PC-9 (cell line): ENCODE measurements around the gene PGRMC2. TPM values are rescaled to one million over a fixed set of nuclear protein-coding genes. Genes with fewer than 3 reads are reported as not detected.
"Not testable (repeated sequence)": the region's sequence is repeated elsewhere in the genome, so short reads cannot be mapped to it uniquely, and the experiment has no call there.

Experiments used
- BruUV-seq: library from RNA; stranded (reverse); fragments of 400-500 nt; replicated peaks from 2 replicates; lab custom pipeline; 2021; lab: Mats Ljungman, UMichigan
- CTCF ChIA-PET: fragments of 300-600 bp; sonication (Branson Sonifier 250); formaldehyde crosslinking; loops from one replicate; lab custom pipeline; 2022; ENCODE audit warnings: antibody characterized with exemption; lab: Charles Lee
- POLR2A ChIA-PET: fragments of 300-600 bp; sonication (Branson Sonifier 250); formaldehyde crosslinking; loops from one replicate; lab custom pipeline; 2022; ENCODE audit warnings: antibody characterized with exemption; ENCODE audit not compliant: unreplicated experiment; lab: Charles Lee
- DNase-seq, 2 experiments: peaks; one replicate each; pipeline versions ENCODE4 v3.0.0 to v3.0.0-alpha.2; 2015 to 2022; ENCODE audit warnings: mixed read lengths in 1 of 2
- H2AFZ ChIP-seq: fragments of 200-600 bp; sonication (generic); 2 replicates; pipeline ENCODE4 v1.8.1; 2017; ENCODE audit warnings: antibody characterized with exemption
- H3F3A ChIP-seq: fragments of 200-600 bp; sonication (generic); 2 replicates; pipeline ENCODE4 v1.8.1; 2017; ENCODE audit warnings: antibody characterized with exemption, mild to moderate bottlenecking, low read depth; ENCODE audit not compliant: insufficient read depth
- H3K27ac ChIP-seq: fragments of 200-600 bp; sonication (generic); 2 replicates; pipeline ENCODE4 v1.6.1; 2016; ENCODE audit warnings: mixed run types
- H3K27me3 ChIP-seq: fragments of 200-600 bp; sonication (generic); 2 replicates; pipeline ENCODE4 v1.6.1; 2016; ENCODE audit warnings: low read depth, mixed run types; ENCODE audit not compliant: insufficient read depth
- H3K36me3 ChIP-seq: fragments of 200-600 bp; sonication (generic); 2 replicates; pipeline ENCODE4 v1.6.1; 2016; ENCODE audit warnings: low read depth, mixed run types
- H3K4me1 ChIP-seq: fragments of 200-600 bp; sonication (generic); replicated peaks from 2 replicates; pipeline ENCODE4 v1.6.1; 2016; ENCODE audit warnings: mixed run types; ENCODE audit not compliant: insufficient read depth
- H3K4me2 ChIP-seq: fragments of 200-600 bp; sonication (generic); 2 replicates; pipeline ENCODE4 v1.6.1; 2017; ENCODE audit warnings: mixed run types
- H3K4me3 ChIP-seq: fragments of 200-600 bp; sonication (generic); 2 replicates; pipeline ENCODE4 v1.6.1; 2016; ENCODE audit warnings: mixed run types
- H3K79me2 ChIP-seq: fragments of 200-600 bp; sonication (generic); 2 replicates; pipeline ENCODE4 v1.6.1; 2017; ENCODE audit warnings: low read depth, mixed run types
- H3K9me2 ChIP-seq: fragments of 200-600 bp; sonication (generic); 2 replicates; pipeline ENCODE4 v1.8.1; 2017; ENCODE audit warnings: mild to moderate bottlenecking; ENCODE audit not compliant: insufficient read depth
- H3K9me3 ChIP-seq: fragments of 200-600 bp; sonication (generic); 2 replicates; pipeline ENCODE4 v1.8.1; 2016; ENCODE audit warnings: low read depth; ENCODE audit not compliant: insufficient read depth
- H4K20me1 ChIP-seq: fragments of 200-600 bp; sonication (generic); 2 replicates; pipeline ENCODE4 v1.8.1; 2017; ENCODE audit not compliant: insufficient read depth
- EZH2 ChIP-seq: fragments of 200-600 bp; sonication (generic); IDR thresholded peaks from 2 replicates; pipeline ENCODE4 v1.8.0; 2017; ENCODE audit warnings: antibody characterized with exemption, low read depth
- intact Hi-C: fragments of 100-400 bp; cut with micrococcal nuclease; formaldehyde crosslinking; loops from one replicate; pipeline ENCODE4 v1.10.0; 2022; ENCODE audit not compliant: unreplicated experiment
- total RNA-seq: library from RNA; stranded (reverse); gene quantifications from 2 replicates; pipeline ENCODE4 v1.2.3, GENCODE V29; 2021
- TF ChIP-seq, protein P1 (sequence below): fragments of 200-600 bp; sonication (generic); conservative IDR thresholded peaks from 2 replicates; pipeline ENCODE4 v1.6.1; 2017; ENCODE audit warnings: mixed run types, antibody characterized with exemption, mild to moderate bottlenecking, moderate library complexity

PGRMC2 gene
- total RNA-seq, 1 experiment from 2014 or later: 105 TPM

- no peaks in the 10 kb centered on the region for H3K9me2 ChIP-seq
- DNase-seq: no peak
- no peak overlapping the region for H3K4me3 ChIP-seq
- no peak overlapping the region for H2AFZ ChIP-seq
- CTCF ChIA-PET: no interaction called here
- H3K4me2 ChIP-seq: no peak overlapping the region
- H3K36me3 ChIP-seq: no peaks in the 10 kb centered on the region
- H3K79me2 ChIP-seq: no peaks in the 10 kb centered on the region
- H4K20me1 ChIP-seq: no peaks in the 10 kb centered on the region
- POLR2A ChIA-PET: no interaction called here
- no TSS peak for BruUV-seq
- intact Hi-C loops: no loop called here
- H3K27ac ChIP-seq: no peak overlapping the region
- no peaks in the 10 kb centered on the region; the same call in none of the 2 replicates for H3K9me3 ChIP-seq
- TF ChIP-seq, protein P1, sequence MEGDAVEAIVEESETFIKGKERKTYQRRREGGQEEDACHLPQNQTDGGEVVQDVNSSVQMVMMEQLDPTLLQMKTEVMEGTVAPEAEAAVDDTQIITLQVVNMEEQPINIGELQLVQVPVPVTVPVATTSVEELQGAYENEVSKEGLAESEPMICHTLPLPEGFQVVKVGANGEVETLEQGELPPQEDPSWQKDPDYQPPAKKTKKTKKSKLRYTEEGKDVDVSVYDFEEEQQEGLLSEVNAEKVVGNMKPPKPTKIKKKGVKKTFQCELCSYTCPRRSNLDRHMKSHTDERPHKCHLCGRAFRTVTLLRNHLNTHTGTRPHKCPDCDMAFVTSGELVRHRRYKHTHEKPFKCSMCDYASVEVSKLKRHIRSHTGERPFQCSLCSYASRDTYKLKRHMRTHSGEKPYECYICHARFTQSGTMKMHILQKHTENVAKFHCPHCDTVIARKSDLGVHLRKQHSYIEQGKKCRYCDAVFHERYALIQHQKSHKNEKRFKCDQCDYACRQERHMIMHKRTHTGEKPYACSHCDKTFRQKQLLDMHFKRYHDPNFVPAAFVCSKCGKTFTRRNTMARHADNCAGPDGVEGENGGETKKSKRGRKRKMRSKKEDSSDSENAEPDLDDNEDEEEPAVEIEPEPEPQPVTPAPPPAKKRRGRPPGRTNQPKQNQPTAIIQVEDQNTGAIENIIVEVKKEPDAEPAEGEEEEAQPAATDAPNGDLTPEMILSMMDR: no peak
- no peak for TF ChIP-seq EZH2
- H3K27me3 ChIP-seq: no peaks in the 10 kb centered on the region
- H3F3A ChIP-seq: no peaks in the 10 kb centered on the region
- no peaks in the 10 kb centered on the region for H3K4me1 ChIP-seq
Measured at GRCh38 chr4:128247906-128248305, 39.7 kb downstream of the PGRMC2 start.

GRCh38 chr4:128245391-128245790 is 42.2 kb downstream of the PGRMC2 start:
- H3K4me1 ChIP-seq: peaks cover 20% of the 10 kb centered on the region
- BruUV-seq, DNase-seq, H3F3A ChIP-seq, H3K27me3 ChIP-seq, H3K9me2 ChIP-seq, H3K36me3 ChIP-seq, H3K4me3 ChIP-seq, H3K79me2 ChIP-seq, POLR2A ChIA-PET, intact Hi-C loops, H3K9me3 ChIP-seq, H3K27ac ChIP-seq, H4K20me1 ChIP-seq, H3K4me2 ChIP-seq, H2AFZ ChIP-seq: not testable (repeated sequence)
- CTCF ChIA-PET: interaction anchor here (0.7 kb wide), 1 partner anchor 328 kb away, joined by 3 read pairs; no protein-coding TSS in a partner anchor

DNA sequence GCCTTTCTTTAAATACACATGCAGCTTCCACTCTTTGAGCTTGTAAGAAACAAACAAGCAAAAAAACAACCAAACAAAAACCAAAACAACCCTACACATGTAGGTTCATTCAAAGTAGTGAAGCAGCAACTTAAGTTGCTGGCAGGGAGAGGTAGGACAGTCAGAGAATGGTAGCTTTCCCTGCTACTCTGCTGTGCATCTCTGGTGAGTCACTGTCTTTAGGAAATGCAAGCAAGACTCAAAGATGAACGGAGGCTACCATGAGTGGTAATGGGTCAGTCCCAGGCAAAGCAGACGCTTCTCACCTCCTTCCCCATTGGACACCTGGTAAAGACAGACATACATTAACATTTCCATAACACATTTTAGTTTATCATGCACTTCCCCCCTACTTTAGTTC is 43.2 kb downstream of the PGRMC2 start:
- H3K4me1 ChIP-seq: peaks cover 20% of the 10 kb centered on the region
- POLR2A ChIA-PET: no interaction called here
- no peak overlapping the region for H3K27ac ChIP-seq
- no peak overlapping the region for H3K4me2 ChIP-seq
- H3K79me2 ChIP-seq: no peaks in the 10 kb centered on the region
- TF ChIP-seq, protein P1: no peak
- no peak for TF ChIP-seq EZH2
- CTCF ChIA-PET: no interaction called here
- no TSS peak for BruUV-seq
- no peaks in the 10 kb centered on the region for H3K9me2 ChIP-seq
- no peak overlapping the region for H2AFZ ChIP-seq
- H4K20me1 ChIP-seq: no peaks in the 10 kb centered on the region
- H3K27me3 ChIP-seq: no peaks in the 10 kb centered on the region
- no peaks in the 10 kb centered on the region for H3K36me3 ChIP-seq
- H3F3A ChIP-seq: peaks cover 9% of the 10 kb centered on the region; the same call in 1 of the 2 replicates
- no peak overlapping the region for H3K4me3 ChIP-seq
- DNase-seq: no peak
- intact Hi-C loops: loop anchor here (5.0 kb wide), 1 partner anchor 43 kb away; the partner anchor contains the start of gene PGRMC2
- H3K9me3 ChIP-seq: no peaks in the 10 kb centered on the region; the same call in 1 of the 2 replicates

- Histone ChIP-seq H3K4me1 (peaks cover 20% of the 10 kb centered on the region), H3K4me3 (no peak overlapping the region), H2AFZ (no peak overlapping the region), H3F3A (peaks cover 9% of the 10 kb centered on the region; the same call in 1 of the 2 replicates), H4K20me1 (no peaks in the 10 kb centered on the region), H3K9me2 (no peaks in the 10 kb centered on the region), H3K27me3 (no peaks in the 10 kb centered on the region), H3K79me2 (no peaks in the 10 kb centered on the region), H3K36me3 (no peaks in the 10 kb centered on the region), H3K9me3 (no peaks in the 10 kb centered on the region), H3K4me2 (peak overlapping the region; percentile 50; the same call in 1 of the 2 replicates), H3K27ac (peak overlapping the region; percentile 87; the same call in 1 of the 2 replicates)
- DNase-seq: no peak
- TF ChIP-seq, protein P1: no peak
- no peak for TF ChIP-seq EZH2
- POLR2A ChIA-PET: no interaction called here
- CTCF ChIA-PET: no interaction called here
- intact Hi-C loops: loop anchor here (5.0 kb wide), 1 partner anchor 45 kb away; the partner anchor contains the start of gene PGRMC2
- BruUV-seq: no TSS peak
Measured at GRCh38 chr4:128242601-128243000, 45.0 kb downstream of the PGRMC2 start.
